ENCODE data around the gene CYB561D2.

DNA sequence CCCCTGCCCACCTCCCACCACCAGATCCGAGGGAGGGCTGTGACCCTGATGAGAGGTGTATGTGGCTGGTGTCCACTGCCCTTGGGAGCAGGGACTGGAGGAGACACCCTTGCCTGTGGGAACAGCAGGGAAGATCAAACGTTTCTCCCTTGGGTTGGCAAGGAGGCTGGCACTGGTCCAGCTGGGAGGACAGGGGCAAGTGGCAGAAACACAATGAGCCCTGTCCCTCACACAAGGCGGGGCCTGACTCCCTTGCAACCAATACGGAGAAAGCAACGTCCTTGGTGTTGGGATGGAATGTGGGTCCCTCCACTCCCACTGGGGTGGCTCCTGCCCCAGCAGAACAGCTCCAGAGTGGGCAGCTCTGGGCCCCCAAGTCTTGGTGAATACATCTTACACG, 33.4 kb upstream of the CYB561D2 start:
- TF ChIP-seq, protein P1, sequence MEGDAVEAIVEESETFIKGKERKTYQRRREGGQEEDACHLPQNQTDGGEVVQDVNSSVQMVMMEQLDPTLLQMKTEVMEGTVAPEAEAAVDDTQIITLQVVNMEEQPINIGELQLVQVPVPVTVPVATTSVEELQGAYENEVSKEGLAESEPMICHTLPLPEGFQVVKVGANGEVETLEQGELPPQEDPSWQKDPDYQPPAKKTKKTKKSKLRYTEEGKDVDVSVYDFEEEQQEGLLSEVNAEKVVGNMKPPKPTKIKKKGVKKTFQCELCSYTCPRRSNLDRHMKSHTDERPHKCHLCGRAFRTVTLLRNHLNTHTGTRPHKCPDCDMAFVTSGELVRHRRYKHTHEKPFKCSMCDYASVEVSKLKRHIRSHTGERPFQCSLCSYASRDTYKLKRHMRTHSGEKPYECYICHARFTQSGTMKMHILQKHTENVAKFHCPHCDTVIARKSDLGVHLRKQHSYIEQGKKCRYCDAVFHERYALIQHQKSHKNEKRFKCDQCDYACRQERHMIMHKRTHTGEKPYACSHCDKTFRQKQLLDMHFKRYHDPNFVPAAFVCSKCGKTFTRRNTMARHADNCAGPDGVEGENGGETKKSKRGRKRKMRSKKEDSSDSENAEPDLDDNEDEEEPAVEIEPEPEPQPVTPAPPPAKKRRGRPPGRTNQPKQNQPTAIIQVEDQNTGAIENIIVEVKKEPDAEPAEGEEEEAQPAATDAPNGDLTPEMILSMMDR (CRISPR knock-in tag; IDR thresholded peaks at IDR 0.05) = no peak
- TF ChIP-seq ZSCAN20 (CRISPR knock-in tag; IDR thresholded peaks at IDR 0.05; ENCODE audit: borderline replicate concordance) (no peak), EZH2 (conservative IDR thresholded peaks at IDR 0.05; ENCODE audit: low read depth, low read length) (no peak)
